Stomach (tissue), 4 donors: Measurements from ENCODE around the gene MLXIPL.

Experiments used
- CTCF ChIP-seq, 7 experiments: fragments of 450-650 bp in 4 of 7; fragments of 200-600 bp in 3 of 7; sonication (generic) in 3 of 7; IDR thresholded peaks; one replicate each; pipeline ENCODE4 v1.5.1; 2016 to 2019; ENCODE audit warnings: antibody characterized with exemption in 7 of 7, control low read depth in 2 of 7, mild to moderate bottlenecking in 1 of 7
- POLR2AphosphoS5 ChIP-seq, 3 donors: sonication (generic); formaldehyde crosslinking; IDR thresholded peaks; one replicate each; pipeline ENCODE4 v1.6.1; 2016; ENCODE audit warnings: antibody characterized with exemption in 3 of 3

- TF ChIP-seq POLR2AphosphoS5 (IDR thresholded peaks at IDR 0.05): no peak
- TF ChIP-seq CTCF (IDR thresholded peaks at IDR 0.05): no peak
Observed at GRCh38 chr7:73585196-73585595, 39.1 kb downstream of the MLXIPL start.
